GM23338 (cell line): Measurements from ENCODE around the gene STPG1. TPM values are rescaled to one million over a fixed set of nuclear protein-coding genes. Genes with fewer than 3 reads are reported as not detected.

Experiments
- ATAC-seq: fragments of 200-7000 bp; cut with Tn5 transposase; 3 replicates; pipeline ENCODE4 v1.9.1; 2020
- DNase-seq: peaks from one replicate; pipeline ENCODE4 v3.0.0-alpha.2; 2015; ENCODE audit warnings: low spot score
- H2AFZ ChIP-seq: fragments of 200-600 bp; sonication (generic); 2 replicates; pipeline ENCODE4 v1.8.0; 2016; ENCODE audit warnings: antibody characterized with exemption, mild to moderate bottlenecking, moderate library complexity
- H3F3A ChIP-seq: fragments of 200-600 bp; sonication (generic); replicated peaks from 2 replicates; pipeline ENCODE4 v1.8.0; 2017; ENCODE audit warnings: antibody characterized with exemption, mixed run types, low read depth
- H3K27ac ChIP-seq: fragments of 200-600 bp; sonication (generic); 2 replicates; pipeline ENCODE4 v1.6.1; 2016; ENCODE audit warnings: low read depth
- H3K27me3 ChIP-seq: fragments of 200-600 bp; sonication (generic); 2 replicates; pipeline ENCODE4 v1.8.0; 2016; ENCODE audit warnings: mild to moderate bottlenecking, mixed run types, moderate library complexity; ENCODE audit not compliant: insufficient read depth
- H3K36me3 ChIP-seq: fragments of 200-600 bp; sonication (generic); 2 replicates; pipeline ENCODE4 v1.8.0; 2016; ENCODE audit warnings: mild to moderate bottlenecking; ENCODE audit not compliant: insufficient read depth
- H3K4me1 ChIP-seq: fragments of 200-600 bp; sonication (generic); 2 replicates; pipeline ENCODE4 v1.8.0; 2016; ENCODE audit warnings: mild to moderate bottlenecking, moderate library complexity; ENCODE audit not compliant: insufficient read depth
- H3K4me2 ChIP-seq: fragments of 200-600 bp; sonication (generic); 2 replicates; pipeline ENCODE4 v1.7.1; 2017; ENCODE audit warnings: mixed run types
- H3K4me3 ChIP-seq: fragments of 200-600 bp; sonication (generic); 2 replicates; pipeline ENCODE4 v1.6.1; 2016; ENCODE audit warnings: mixed run types
- H3K79me2 ChIP-seq: fragments of 200-600 bp; sonication (generic); replicated peaks from 2 replicates; pipeline ENCODE4 v1.8.0; 2017; ENCODE audit warnings: mild to moderate bottlenecking; ENCODE audit not compliant: insufficient read depth
- H3K9me2 ChIP-seq: fragments of 200-600 bp; sonication (generic); 2 replicates; pipeline ENCODE4 v1.8.0; 2017; ENCODE audit not compliant: insufficient read depth
- H4K20me1 ChIP-seq: fragments of 200-600 bp; sonication (generic); replicated peaks from 2 replicates; pipeline ENCODE4 v1.8.0; 2017; ENCODE audit warnings: mild to moderate bottlenecking; ENCODE audit not compliant: insufficient read depth
- H3K27ac Mint-ChIP-seq: 2 replicates; pipeline ENCODE4 v1.8.0; 2020; ENCODE audit warnings: inconsistent platforms, mild to moderate bottlenecking, moderate library complexity, mixed read lengths
- H3K27me3 Mint-ChIP-seq: 3 replicates; pipeline ENCODE4 v1.8.0; 2022; ENCODE audit warnings: low read depth, mild to moderate bottlenecking, moderate library complexity, mixed read lengths, inconsistent platforms; ENCODE audit not compliant: insufficient read depth, poor library complexity
- H3K36me3 Mint-ChIP-seq: 3 replicates; pipeline ENCODE4 v1.8.0; 2021; ENCODE audit warnings: low read depth, mild to moderate bottlenecking, inconsistent platforms, moderate library complexity, mixed read lengths
- H3K4me1 Mint-ChIP-seq: 3 replicates; pipeline ENCODE4 v1.8.0; 2020; ENCODE audit warnings: mild to moderate bottlenecking, inconsistent platforms, mixed read lengths
- H3K4me3 Mint-ChIP-seq: 3 replicates; pipeline ENCODE4 v1.8.0; 2021; ENCODE audit warnings: moderate library complexity, mild to moderate bottlenecking, inconsistent platforms, mixed read lengths
- H3K9me3 Mint-ChIP-seq: 3 replicates; pipeline ENCODE4 v1.8.0; 2020; ENCODE audit warnings: moderate library complexity, mild to moderate bottlenecking, inconsistent platforms, mixed read lengths
- CREB1 ChIP-seq: fragments of 250-450 bp; sonication (Bioruptor Pico); IDR thresholded peaks from 2 replicates; pipeline ENCODE4 v1.5.0; 2020; ENCODE audit warnings: low read depth, mild to moderate bottlenecking, moderate library complexity
- EZH2 ChIP-seq: fragments of 200-600 bp; sonication (generic); IDR thresholded peaks from one replicate; pipeline ENCODE4 v1.8.0; 2017; ENCODE audit warnings: antibody characterized with exemption, mild to moderate bottlenecking, low read depth; ENCODE audit not compliant: unreplicated experiment
- EZH2phosphoT487 ChIP-seq: fragments of 200-600 bp; sonication (generic); IDR thresholded peaks from one replicate; pipeline ENCODE4 v1.8.1; 2018; ENCODE audit warnings: antibody characterized with exemption; ENCODE audit not compliant: unreplicated experiment
- NANOG ChIP-seq: IDR thresholded peaks from 2 replicates; pipeline ENCODE4 v1.6.1; 2016; ENCODE audit warnings: antibody characterized with exemption, borderline replicate concordance
- STAT1 ChIP-seq: IDR thresholded peaks from one replicate; pipeline ENCODE4 v1.6.1; 2016; ENCODE audit warnings: antibody characterized with exemption; ENCODE audit not compliant: unreplicated experiment
- ZNF114 ChIP-seq: fragments of 250-450 bp; sonication (Bioruptor Pico); IDR thresholded peaks from 2 replicates; pipeline ENCODE4 v1.5.0; 2020; ENCODE audit warnings: mild to moderate bottlenecking, moderate library complexity
- polyA plus RNA-seq: library from polyadenylated mRNA; unstranded; fragments of >200 nt; fragmentation: Nextera tagmentation; extraction: Ambion mirVana; gene quantifications from 2 replicates; pipeline ENCODE4 v1.2.1, GENCODE V29; 2016
- total RNA-seq: library from RNA; depleted of rRNA; stranded (reverse); fragments of >200 nt; shearing (Covaris generic); gene quantifications from 2 replicates; pipeline ENCODE4 v1.2.3, GENCODE V29; 2014
- TF ChIP-seq, protein P1 (sequence below), 2 experiments: fragments of 200-600 bp in 1 of 2; sonication (generic) in 1 of 2; conservative IDR thresholded peaks; 2 replicates each; pipeline versions ENCODE4 v1.5.1 to v1.6.1; 2016 to 2017; ENCODE audit warnings: antibody characterized with exemption in 2 of 2, low read depth in 2 of 2, mild to moderate bottlenecking in 2 of 2, moderate library complexity in 1 of 2
- TF ChIP-seq, protein P2 (sequence below): fragments of 250-450 bp; sonication (Bioruptor Pico); IDR thresholded peaks from 2 replicates; pipeline ENCODE4 v1.5.0; 2020; ENCODE audit warnings: mild to moderate bottlenecking, moderate library complexity

STPG1 gene
- total and polyA plus RNA-seq, 2 experiments from 2014 or later: 8.2 to 11.4 TPM

DNA sequence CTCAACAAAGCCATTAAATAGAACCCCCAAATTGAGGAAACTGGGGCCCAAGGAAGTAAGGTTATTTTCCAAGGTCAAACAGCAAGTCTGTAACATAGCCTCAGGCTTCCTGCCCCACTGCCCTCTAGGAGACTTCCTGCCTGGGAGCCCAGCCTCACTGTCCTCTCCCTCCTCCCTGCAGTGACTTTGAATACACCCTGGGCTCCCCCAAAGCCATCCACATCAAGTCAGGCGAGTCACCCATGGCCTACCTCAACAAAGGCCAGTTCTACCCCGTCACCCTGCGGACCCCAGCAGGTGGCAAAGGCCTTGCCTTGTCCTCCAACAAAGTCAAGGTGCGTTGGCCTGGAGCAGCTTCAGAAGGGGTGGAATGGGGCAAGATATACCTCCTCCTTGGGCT lies 76.1 kb downstream of the STPG1 start:
- H3K4me3 Mint-ChIP-seq: no peak overlapping the region; the same call in 2 of the 3 replicates
- no peaks in the 10 kb centered on the region for H3K9me3 Mint-ChIP-seq
- no peak overlapping the region for H3K27ac Mint-ChIP-seq
- no peaks in the 10 kb centered on the region for H4K20me1 ChIP-seq
- no peaks in the 10 kb centered on the region for H3K36me3 ChIP-seq
- no peaks in the 10 kb centered on the region for H3F3A ChIP-seq
- H3K27ac ChIP-seq: no peak overlapping the region
- H3K36me3 Mint-ChIP-seq: no peaks in the 10 kb centered on the region
- H3K4me1 Mint-ChIP-seq: peaks cover 56% of the 10 kb centered on the region
- no peak for TF ChIP-seq EZH2phosphoT487
- TF ChIP-seq EZH2: no peak
- TF ChIP-seq, protein P1, sequence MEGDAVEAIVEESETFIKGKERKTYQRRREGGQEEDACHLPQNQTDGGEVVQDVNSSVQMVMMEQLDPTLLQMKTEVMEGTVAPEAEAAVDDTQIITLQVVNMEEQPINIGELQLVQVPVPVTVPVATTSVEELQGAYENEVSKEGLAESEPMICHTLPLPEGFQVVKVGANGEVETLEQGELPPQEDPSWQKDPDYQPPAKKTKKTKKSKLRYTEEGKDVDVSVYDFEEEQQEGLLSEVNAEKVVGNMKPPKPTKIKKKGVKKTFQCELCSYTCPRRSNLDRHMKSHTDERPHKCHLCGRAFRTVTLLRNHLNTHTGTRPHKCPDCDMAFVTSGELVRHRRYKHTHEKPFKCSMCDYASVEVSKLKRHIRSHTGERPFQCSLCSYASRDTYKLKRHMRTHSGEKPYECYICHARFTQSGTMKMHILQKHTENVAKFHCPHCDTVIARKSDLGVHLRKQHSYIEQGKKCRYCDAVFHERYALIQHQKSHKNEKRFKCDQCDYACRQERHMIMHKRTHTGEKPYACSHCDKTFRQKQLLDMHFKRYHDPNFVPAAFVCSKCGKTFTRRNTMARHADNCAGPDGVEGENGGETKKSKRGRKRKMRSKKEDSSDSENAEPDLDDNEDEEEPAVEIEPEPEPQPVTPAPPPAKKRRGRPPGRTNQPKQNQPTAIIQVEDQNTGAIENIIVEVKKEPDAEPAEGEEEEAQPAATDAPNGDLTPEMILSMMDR (conservative IDR thresholded peaks at IDR 0.05; ENCODE audit: low read depth in 2 of 2): no peak
- no peak for TF ChIP-seq ZNF114 (CRISPR knock-in tag)
- TF ChIP-seq, protein P2, sequence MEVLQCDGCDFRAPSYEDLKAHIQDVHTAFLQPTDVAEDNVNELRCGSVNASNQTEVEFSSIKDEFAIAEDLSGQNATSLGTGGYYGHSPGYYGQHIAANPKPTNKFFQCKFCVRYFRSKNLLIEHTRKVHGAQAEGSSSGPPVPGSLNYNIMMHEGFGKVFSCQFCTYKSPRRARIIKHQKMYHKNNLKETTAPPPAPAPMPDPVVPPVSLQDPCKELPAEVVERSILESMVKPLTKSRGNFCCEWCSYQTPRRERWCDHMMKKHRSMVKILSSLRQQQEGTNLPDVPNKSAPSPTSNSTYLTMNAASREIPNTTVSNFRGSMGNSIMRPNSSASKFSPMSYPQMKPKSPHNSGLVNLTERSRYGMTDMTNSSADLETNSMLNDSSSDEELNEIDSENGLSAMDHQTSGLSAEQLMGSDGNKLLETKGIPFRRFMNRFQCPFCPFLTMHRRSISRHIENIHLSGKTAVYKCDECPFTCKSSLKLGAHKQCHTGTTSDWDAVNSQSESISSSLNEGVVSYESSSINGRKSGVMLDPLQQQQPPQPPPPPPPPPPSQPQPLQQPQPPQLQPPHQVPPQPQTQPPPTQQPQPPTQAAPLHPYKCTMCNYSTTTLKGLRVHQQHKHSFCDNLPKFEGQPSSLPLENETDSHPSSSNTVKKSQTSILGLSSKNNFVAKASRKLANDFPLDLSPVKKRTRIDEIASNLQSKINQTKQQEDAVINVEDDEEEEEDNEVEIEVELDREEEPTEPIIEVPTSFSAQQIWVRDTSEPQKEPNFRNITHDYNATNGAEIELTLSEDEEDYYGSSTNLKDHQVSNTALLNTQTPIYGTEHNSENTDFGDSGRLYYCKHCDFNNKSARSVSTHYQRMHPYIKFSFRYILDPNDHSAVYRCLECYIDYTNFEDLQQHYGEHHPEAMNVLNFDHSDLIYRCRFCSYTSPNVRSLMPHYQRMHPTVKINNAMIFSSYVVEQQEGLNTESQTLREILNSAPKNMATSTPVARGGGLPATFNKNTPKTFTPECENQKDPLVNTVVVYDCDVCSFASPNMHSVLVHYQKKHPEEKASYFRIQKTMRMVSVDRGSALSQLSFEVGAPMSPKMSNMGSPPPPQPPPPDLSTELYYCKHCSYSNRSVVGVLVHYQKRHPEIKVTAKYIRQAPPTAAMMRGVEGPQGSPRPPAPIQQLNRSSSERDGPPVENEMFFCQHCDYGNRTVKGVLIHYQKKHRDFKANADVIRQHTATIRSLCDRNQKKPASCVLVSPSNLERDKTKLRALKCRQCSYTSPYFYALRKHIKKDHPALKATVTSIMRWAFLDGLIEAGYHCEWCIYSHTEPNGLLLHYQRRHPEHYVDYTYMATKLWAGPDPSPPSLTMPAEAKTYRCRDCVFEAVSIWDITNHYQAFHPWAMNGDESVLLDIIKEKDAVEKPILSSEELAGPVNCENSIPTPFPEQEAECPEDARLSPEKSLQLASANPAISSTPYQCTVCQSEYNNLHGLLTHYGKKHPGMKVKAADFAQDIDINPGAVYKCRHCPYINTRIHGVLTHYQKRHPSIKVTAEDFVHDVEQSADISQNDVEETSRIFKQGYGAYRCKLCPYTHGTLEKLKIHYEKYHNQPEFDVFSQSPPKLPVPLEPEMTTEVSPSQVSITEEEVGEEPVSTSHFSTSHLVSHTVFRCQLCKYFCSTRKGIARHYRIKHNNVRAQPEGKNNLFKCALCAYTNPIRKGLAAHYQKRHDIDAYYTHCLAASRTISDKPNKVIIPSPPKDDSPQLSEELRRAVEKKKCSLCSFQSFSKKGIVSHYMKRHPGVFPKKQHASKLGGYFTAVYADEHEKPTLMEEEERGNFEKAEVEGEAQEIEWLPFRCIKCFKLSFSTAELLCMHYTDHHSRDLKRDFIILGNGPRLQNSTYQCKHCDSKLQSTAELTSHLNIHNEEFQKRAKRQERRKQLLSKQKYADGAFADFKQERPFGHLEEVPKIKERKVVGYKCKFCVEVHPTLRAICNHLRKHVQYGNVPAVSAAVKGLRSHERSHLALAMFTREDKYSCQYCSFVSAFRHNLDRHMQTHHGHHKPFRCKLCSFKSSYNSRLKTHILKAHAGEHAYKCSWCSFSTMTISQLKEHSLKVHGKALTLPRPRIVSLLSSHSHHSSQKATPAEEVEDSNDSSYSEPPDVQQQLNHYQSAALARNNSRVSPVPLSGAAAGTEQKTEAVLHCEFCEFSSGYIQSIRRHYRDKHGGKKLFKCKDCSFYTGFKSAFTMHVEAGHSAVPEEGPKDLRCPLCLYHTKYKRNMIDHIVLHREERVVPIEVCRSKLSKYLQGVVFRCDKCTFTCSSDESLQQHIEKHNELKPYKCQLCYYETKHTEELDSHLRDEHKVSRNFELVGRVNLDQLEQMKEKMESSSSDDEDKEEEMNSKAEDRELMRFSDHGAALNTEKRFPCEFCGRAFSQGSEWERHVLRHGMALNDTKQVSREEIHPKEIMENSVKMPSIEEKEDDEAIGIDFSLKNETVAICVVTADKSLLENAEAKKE (CRISPR knock-in tag): no peak
- no peak for TF ChIP-seq NANOG
- TF ChIP-seq CREB1 (CRISPR knock-in tag): no peak
- TF ChIP-seq STAT1: no peak
- DNase-seq (no peak), ATAC-seq (peak; percentile 20)
- no peak overlapping the region for H2AFZ ChIP-seq
- peaks cover 18% of the 10 kb centered on the region for H3K27me3 Mint-ChIP-seq
- no peak overlapping the region for H3K4me3 ChIP-seq
- H3K4me1 ChIP-seq: peaks cover 28% of the 10 kb centered on the region
- no peaks in the 10 kb centered on the region for H3K9me2 ChIP-seq
- H3K27me3 ChIP-seq: no peaks in the 10 kb centered on the region
- H3K4me2 ChIP-seq: peak overlapping the region; percentile 51; the same call in 1 of the 2 replicates
- no peaks in the 10 kb centered on the region for H3K79me2 ChIP-seq
